ENCODE data around the gene POTEC. TPM values are rescaled to one million over a fixed set of nuclear protein-coding genes. Genes with fewer than 3 reads are reported as not detected.
A peak's percentile ranks its signal among the peaks of the same experiment; 100 is the strongest.
"Not testable (repeated sequence)": the region's sequence is repeated elsewhere in the genome, so short reads cannot be mapped to it uniquely, and the experiment has no call there.

POTEC gene
- not detected for total RNA-seq

- H3K27ac ChIP-seq, result not testable (repeated sequence)
These were observed at the start of gene POTEC for GRCh38 chr18:14543446-14543964. Gene POTEC, minus strand, starts transcription at chr18:14543600. Its CDS starts 454 bp downstream, at chr18:14543146.

GRCh38 chr18:14577971-14578370 lies 34.6 kb upstream of the POTEC start:
- Histone ChIP-seq H3K36me3 (no peaks in the 10 kb centered on the region), H3K9me3 (no peaks in the 10 kb centered on the region), H3K4me3 (no peak overlapping the region), H3K4me1 (no peaks in the 10 kb centered on the region), H3K27me3 (no peaks in the 10 kb centered on the region), H3K27ac (no peak overlapping the region)
- ATAC-seq (ENCODE audit: low FRiP score in 2 of 2) (no peak), DNase-seq (no peak)
- WGBS, 2 donors, result 54 to 62% methylated on average over 3 of the region's 3 CpGs
- TF ChIP-seq POLR2AphosphoS5 (IDR thresholded peaks at IDR 0.05), result no peak

More at GRCh38 chr18:14543446-14543964, at the start of gene POTEC:
- not testable (repeated sequence) for H3K36me3 ChIP-seq; ATAC-seq (ENCODE audit: low FRiP score in 2 of 2); H3K4me3 ChIP-seq; H3K9me3 ChIP-seq; H3K4me1 ChIP-seq; H3K27me3 ChIP-seq
- peak in 1 of 2 donors; percentile 41 for DNase-seq
- 84 to 93% methylated on average over 30 to 41 of the region's 46 CpGs for WGBS, 2 donors

GRCh38 chr18:14559502-14559901 lies 16.1 kb upstream of the POTEC start:
- not testable (repeated sequence) for H3K27me3 ChIP-seq; ATAC-seq (ENCODE audit: low FRiP score in 2 of 2); H3K4me1 ChIP-seq; H3K9me3 ChIP-seq; H3K36me3 ChIP-seq; H3K27ac ChIP-seq; H3K4me3 ChIP-seq; DNase-seq
- 14% methylated on average over 1 of the region's 2 CpGs; no CpG with 5 or more reads in 1 of the 2 donors for WGBS, 2 donors

- not testable (repeated sequence) for H3K4me3 ChIP-seq; H3K4me1 ChIP-seq; ATAC-seq (ENCODE audit: low FRiP score in 2 of 2); H3K27ac ChIP-seq; DNase-seq; H3K27me3 ChIP-seq; H3K9me3 ChIP-seq; H3K36me3 ChIP-seq
- WGBS, 2 donors, result 83 to 100% methylated on average over 1 of the region's 1 CpG
These were observed 11.7 kb downstream of the POTEC start for GRCh38 chr18:14531659-14532058.

- not testable (repeated sequence) for H3K27ac ChIP-seq; H3K36me3 ChIP-seq; DNase-seq; H3K27me3 ChIP-seq; H3K9me3 ChIP-seq; ATAC-seq (ENCODE audit: low FRiP score in 2 of 2); H3K4me3 ChIP-seq; H3K4me1 ChIP-seq
- WGBS, 2 donors, result 46% methylated on average over 2 of the region's 3 CpGs; no CpG with 5 or more reads in 1 of the 2 donors
These were observed 32.7 kb downstream of the POTEC start for GRCh38 chr18:14510707-14511106.

- not testable (repeated sequence) for H3K4me1 ChIP-seq; H3K36me3 ChIP-seq; H3K9me3 ChIP-seq; DNase-seq; ATAC-seq (ENCODE audit: low FRiP score in 2 of 2); H3K4me3 ChIP-seq; H3K27ac ChIP-seq; H3K27me3 ChIP-seq
- 81 to 91% methylated on average over 3 to 6 of the region's 8 CpGs for WGBS, 2 donors
These were observed 39.7 kb downstream of the POTEC start for GRCh38 chr18:14503691-14504090.

- H3K9me3 ChIP-seq; ATAC-seq (ENCODE audit: low FRiP score in 2 of 2); H3K4me1 ChIP-seq; H3K36me3 ChIP-seq; DNase-seq; H3K27ac ChIP-seq; H3K27me3 ChIP-seq; H3K4me3 ChIP-seq: not testable (repeated sequence)
- 76 to 88% methylated on average over 1 to 4 of the region's 4 CpGs for WGBS, 2 donors
These were observed 41.5 kb downstream of the POTEC start for GRCh38 chr18:14501894-14502293.

GRCh38 chr18:14489256-14490014 lies 54.0 kb downstream of the POTEC start:
- not testable (repeated sequence) for ATAC-seq (ENCODE audit: low FRiP score in 2 of 2); H3K36me3 ChIP-seq; H3K4me3 ChIP-seq; H3K27ac ChIP-seq; H3K4me1 ChIP-seq; H3K27me3 ChIP-seq; H3K9me3 ChIP-seq
- WGBS, 2 donors, result 68 to 75% methylated on average over 24 to 42 of the region's 47 CpGs
- peak in 1 of 2 donors; percentile 77 for DNase-seq

GRCh38 chr18:14488789-14489188 lies 54.6 kb downstream of the POTEC start:
- not testable (repeated sequence) for H3K27ac ChIP-seq; H3K36me3 ChIP-seq; H3K9me3 ChIP-seq; ATAC-seq (ENCODE audit: low FRiP score in 2 of 2); H3K4me1 ChIP-seq; H3K4me3 ChIP-seq; H3K27me3 ChIP-seq
- DNase-seq, result peak in 1 of 2 donors; percentile 54
- WGBS, 2 donors, result 91% methylated on average over 11 to 17 of the region's 17 CpGs

GRCh38 chr18:14486926-14487580 lies 56.3 kb downstream of the POTEC start:
- not testable (repeated sequence) for H3K4me1 ChIP-seq; H3K27me3 ChIP-seq; H3K27ac ChIP-seq; H3K9me3 ChIP-seq; H3K36me3 ChIP-seq; ATAC-seq (ENCODE audit: low FRiP score in 2 of 2); H3K4me3 ChIP-seq
- 95 to 100% methylated on average over 15 to 29 of the region's 42 CpGs for WGBS, 2 donors
- DNase-seq, result peak in 1 of 2 donors; percentile 65

- not testable (repeated sequence) for H3K4me1 ChIP-seq; H3K27ac ChIP-seq; ATAC-seq (ENCODE audit: low FRiP score in 2 of 2); H3K36me3 ChIP-seq; H3K4me3 ChIP-seq; H3K27me3 ChIP-seq; H3K9me3 ChIP-seq
- 93 to 94% methylated on average over 18 of the region's 18 CpGs for WGBS, 2 donors
- DNase-seq, result peak in 1 of 2 donors; percentile 74
These were observed 64.3 kb downstream of the POTEC start for GRCh38 chr18:14479076-14479475.

GRCh38 chr18:14475520-14475919 lies 67.9 kb downstream of the POTEC start:
- H3K4me3 ChIP-seq; H3K9me3 ChIP-seq; ATAC-seq (ENCODE audit: low FRiP score in 2 of 2); H3K27me3 ChIP-seq; DNase-seq; H3K4me1 ChIP-seq; H3K27ac ChIP-seq; H3K36me3 ChIP-seq: not testable (repeated sequence)
- WGBS, 2 donors, result 96% methylated on average over 7 to 14 of the region's 15 CpGs

GRCh38 chr18:14474752-14475151 lies 68.6 kb downstream of the POTEC start:
- DNase-seq, result peak in 1 of 2 donors; percentile 52
- H3K36me3 ChIP-seq; H3K27ac ChIP-seq; H3K4me1 ChIP-seq; H3K27me3 ChIP-seq; H3K9me3 ChIP-seq; H3K4me3 ChIP-seq; ATAC-seq (ENCODE audit: low FRiP score in 2 of 2): not testable (repeated sequence)
- 98% methylated on average over 14 of the region's 22 CpGs; no CpG with 5 or more reads in 1 of the 2 donors for WGBS, 2 donors

All from upper lobe of left lung (tissue), 6 donors.